HepG2 (cell line): ENCODE measurements around the gene INO80B. TPM values are rescaled to one million over a fixed set of nuclear protein-coding genes. Genes with fewer than 3 reads are reported as not detected.

Experiments used
- CREM ChIP-seq, 2 experiments: sonication (generic) in 1 of 2; formaldehyde crosslinking in 1 of 2; IDR thresholded peaks; 2 replicates each; pipeline versions ENCODE4 v1.4.0 to v1.6.1; 2016 to 2020; ENCODE audit warnings: antibody characterized with exemption in 1 of 2, mild to moderate bottlenecking in 1 of 2, missing genetic modification reagents in 1 of 2
- EEA1 ChIP-seq: sonication (generic); formaldehyde crosslinking; IDR thresholded peaks from 2 replicates; pipeline ENCODE4 v1.5.1; 2020; ENCODE audit warnings: mild to moderate bottlenecking, missing genetic modification reagents, borderline replicate concordance
- IRF2 ChIP-seq: IDR thresholded peaks from 2 replicates; pipeline ENCODE4 v1.6.1; 2018; ENCODE audit warnings: missing genetic modification reagents, missing compliant biosample characterization
- JUN ChIP-seq: sonication (generic); formaldehyde crosslinking; IDR thresholded peaks from 2 replicates; pipeline ENCODE4 v1.4.0; 2020; ENCODE audit warnings: mild to moderate bottlenecking, missing genetic modification reagents
- KLF15 ChIP-seq: sonication (generic); formaldehyde crosslinking; IDR thresholded peaks from 2 replicates; pipeline ENCODE4 v1.8.1; 2023; ENCODE audit warnings: borderline replicate concordance, mild to moderate bottlenecking, inconsistent platforms, missing genetic modification reagents, mixed read lengths
- MED13 ChIP-seq: sonication (generic); formaldehyde crosslinking; IDR thresholded peaks from 2 replicates; pipeline ENCODE4 v1.5.0; 2020; ENCODE audit warnings: missing genetic modification reagents
- POGK ChIP-seq: sonication (generic); formaldehyde crosslinking; conservative IDR thresholded peaks from 2 replicates; pipeline ENCODE4 v1.8.0; 2022; ENCODE audit warnings: mild to moderate bottlenecking, moderate library complexity, missing genetic modification reagents
- SMARCE1 ChIP-seq: fragments of 450-650 bp; IDR thresholded peaks from 2 replicates; pipeline ENCODE4 v1.6.1; 2017; ENCODE audit warnings: borderline replicate concordance
- ZEB1 ChIP-seq: IDR thresholded peaks from 2 replicates; pipeline ENCODE4 v1.6.1; 2012; ENCODE audit warnings: mild to moderate bottlenecking, low read depth, inconsistent platforms; ENCODE audit not compliant: insufficient replicate concordance
- ZFP36L1 ChIP-seq: sonication (generic); formaldehyde crosslinking; IDR thresholded peaks from 2 replicates; pipeline ENCODE4 v1.8.0; 2022; ENCODE audit warnings: mild to moderate bottlenecking, missing genetic modification reagents, moderate library complexity
- ZFP90 ChIP-seq: sonication (generic); formaldehyde crosslinking; IDR thresholded peaks from 2 replicates; pipeline ENCODE4 v1.8.0; 2022; ENCODE audit warnings: missing genetic modification reagents, mild to moderate bottlenecking, inconsistent platforms, borderline replicate concordance
- ZNF251 ChIP-seq: sonication (generic); formaldehyde crosslinking; IDR thresholded peaks from 2 replicates; pipeline ENCODE4 v1.9.0; 2021; ENCODE audit warnings: mild to moderate bottlenecking, missing genetic modification reagents
- ZNF256 ChIP-seq: sonication (generic); formaldehyde crosslinking; conservative IDR thresholded peaks from 2 replicates; pipeline ENCODE4 v1.4.0; 2020; ENCODE audit warnings: missing genetic modification reagents
- ZNF354B ChIP-seq: sonication (generic); formaldehyde crosslinking; IDR thresholded peaks from 2 replicates; pipeline ENCODE4 v1.8.0; 2022; ENCODE audit warnings: mild to moderate bottlenecking, missing genetic modification reagents
- ZNF605 ChIP-seq: sonication (generic); formaldehyde crosslinking; IDR thresholded peaks from 2 replicates; pipeline ENCODE4 v1.8.0; 2022; ENCODE audit warnings: mild to moderate bottlenecking, missing genetic modification reagents
- ZNF841 ChIP-seq: sonication (generic); formaldehyde crosslinking; IDR thresholded peaks from 2 replicates; pipeline ENCODE4 v1.8.1; 2023; ENCODE audit warnings: missing genetic modification reagents, borderline replicate concordance
- ZSCAN12 ChIP-seq: sonication (generic); formaldehyde crosslinking; IDR thresholded peaks from 2 replicates; pipeline ENCODE4 v1.9.0; 2021; ENCODE audit warnings: mild to moderate bottlenecking, missing genetic modification reagents
- polyA plus RNA-seq, 8 experiments: library from polyadenylated mRNA; depleted of rRNA in 3 of 8; stranded (reverse) in 7 of 8; unstranded in 1 of 8; fragments of >200 nt; fragmentation: Illumina TruSeq in 4 of 8; extraction: Trizol in 4 of 8; gene quantifications; 2 replicates each; pipeline versions ENCODE4 v1.2.1 to v1.2.3, GENCODE V29; 2011 to 2016; ENCODE audit warnings: low read depth in 4 of 8, missing spikeins in 1 of 8, mixed read lengths in 1 of 8; ENCODE audit not compliant: insufficient read depth in 1 of 8
- total RNA-seq, 5 experiments: library from RNA; depleted of rRNA; stranded (reverse); fragments of >200 nt; fragmentation: Illumina TruSeq; extraction: Trizol; gene quantifications; 2 replicates each; pipeline ENCODE4 v1.2.3, GENCODE V29; 2016; ENCODE audit warnings: low read depth in 1 of 5
- TF ChIP-seq, protein P1 (sequence below): sonication (generic); formaldehyde crosslinking; IDR thresholded peaks from 2 replicates; pipeline ENCODE4 v1.5.0; 2020; ENCODE audit warnings: missing genetic modification reagents
- TF ChIP-seq, protein P2 (sequence below): sonication (generic); formaldehyde crosslinking; IDR thresholded peaks from 2 replicates; pipeline ENCODE4 v1.5.0; 2020; ENCODE audit warnings: mild to moderate bottlenecking, low read depth, missing genetic modification reagents, borderline replicate concordance
- TF ChIP-seq, protein P3 (sequence below): sonication (generic); formaldehyde crosslinking; IDR thresholded peaks from 2 replicates; pipeline ENCODE4 v1.5.1; 2020; ENCODE audit warnings: mild to moderate bottlenecking, missing genetic modification reagents, borderline replicate concordance
- TF ChIP-seq, protein P4 (sequence below): sonication (generic); formaldehyde crosslinking; IDR thresholded peaks from 2 replicates; pipeline ENCODE4 v1.4.0; 2020; ENCODE audit warnings: missing genetic modification reagents
- TF ChIP-seq, protein P5 (sequence below): sonication (generic); formaldehyde crosslinking; IDR thresholded peaks from 2 replicates; pipeline ENCODE4 v1.9.0; 2022; ENCODE audit warnings: missing genetic modification reagents, mild to moderate bottlenecking, borderline replicate concordance

INO80B gene
- total and polyA plus RNA-seq, 2 of the 13 experiments (the other 11 are each of a cell fraction or from before 2014, with no cell fraction given), result 6.2 to 14.5 TPM

- no peak for TF ChIP-seq ZNF841
- TF ChIP-seq, protein P1, sequence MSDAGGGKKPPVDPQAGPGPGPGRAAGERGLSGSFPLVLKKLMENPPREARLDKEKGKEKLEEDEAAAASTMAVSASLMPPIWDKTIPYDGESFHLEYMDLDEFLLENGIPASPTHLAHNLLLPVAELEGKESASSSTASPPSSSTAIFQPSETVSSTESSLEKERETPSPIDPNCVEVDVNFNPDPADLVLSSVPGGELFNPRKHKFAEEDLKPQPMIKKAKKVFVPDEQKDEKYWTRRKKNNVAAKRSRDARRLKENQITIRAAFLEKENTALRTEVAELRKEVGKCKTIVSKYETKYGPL, result 0 out of 2 replicates have a peak, but pooled peaks have one; percentile 45
- 0 out of 2 replicates have a peak, but pooled peaks have one; percentile 46 for TF ChIP-seq KLF15 (CRISPR knock-in tag)
- 0 out of 2 replicates have a peak, but pooled peaks have one; percentile 0 for TF ChIP-seq IRF2 (CRISPR knock-in tag)
- TF ChIP-seq, protein P2, sequence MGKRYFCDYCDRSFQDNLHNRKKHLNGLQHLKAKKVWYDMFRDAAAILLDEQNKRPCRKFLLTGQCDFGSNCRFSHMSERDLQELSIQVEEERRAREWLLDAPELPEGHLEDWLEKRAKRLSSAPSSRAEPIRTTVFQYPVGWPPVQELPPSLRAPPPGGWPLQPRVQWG (CRISPR knock-in tag), result no peak
- TF ChIP-seq MED13 (CRISPR knock-in tag), result no peak
- no peak for TF ChIP-seq ZNF256 (CRISPR knock-in tag)
- TF ChIP-seq, protein P3, sequence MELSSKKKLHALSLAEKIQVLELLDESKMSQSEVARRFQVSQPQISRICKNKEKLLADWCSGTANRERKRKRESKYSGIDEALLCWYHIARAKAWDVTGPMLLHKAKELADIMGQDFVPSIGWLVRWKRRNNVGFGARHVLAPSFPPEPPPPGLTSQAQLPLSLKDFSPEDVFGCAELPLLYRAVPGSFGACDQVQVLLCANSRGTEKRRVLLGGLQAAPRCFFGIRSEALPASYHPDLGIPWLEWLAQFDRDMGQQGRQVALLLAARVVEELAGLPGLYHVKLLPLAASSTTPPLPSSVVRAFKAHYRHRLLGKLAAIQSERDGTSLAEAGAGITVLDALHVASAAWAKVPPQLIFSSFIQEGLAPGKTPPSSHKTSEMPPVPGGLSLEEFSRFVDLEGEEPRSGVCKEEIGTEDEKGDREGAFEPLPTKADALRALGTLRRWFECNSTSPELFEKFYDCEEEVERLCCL, result 0 out of 2 replicates have a peak, but pooled peaks have one; percentile 26
- TF ChIP-seq, protein P4, sequence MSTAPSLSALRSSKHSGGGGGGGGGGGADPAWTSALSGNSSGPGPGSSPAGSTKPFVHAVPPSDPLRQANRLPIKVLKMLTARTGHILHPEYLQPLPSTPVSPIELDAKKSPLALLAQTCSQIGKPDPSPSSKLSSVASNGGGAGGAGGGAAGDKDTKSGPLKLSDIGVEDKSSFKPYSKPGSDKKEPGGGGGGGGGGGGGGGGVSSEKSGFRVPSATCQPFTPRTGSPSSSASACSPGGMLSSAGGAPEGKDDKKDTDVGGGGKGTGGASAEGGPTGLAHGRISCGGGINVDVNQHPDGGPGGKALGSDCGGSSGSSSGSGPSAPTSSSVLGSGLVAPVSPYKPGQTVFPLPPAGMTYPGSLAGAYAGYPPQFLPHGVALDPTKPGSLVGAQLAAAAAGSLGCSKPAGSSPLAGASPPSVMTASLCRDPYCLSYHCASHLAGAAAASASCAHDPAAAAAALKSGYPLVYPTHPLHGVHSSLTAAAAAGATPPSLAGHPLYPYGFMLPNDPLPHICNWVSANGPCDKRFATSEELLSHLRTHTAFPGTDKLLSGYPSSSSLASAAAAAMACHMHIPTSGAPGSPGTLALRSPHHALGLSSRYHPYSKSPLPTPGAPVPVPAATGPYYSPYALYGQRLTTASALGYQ (CRISPR knock-in tag), result no peak
- TF ChIP-seq ZSCAN12, result no peak
- TF ChIP-seq ZFP36L1 (CRISPR knock-in tag), result no peak
- TF ChIP-seq ZNF251 (CRISPR knock-in tag), result 0 out of 2 replicates have a peak, but pooled peaks have one; percentile 9
- no peak for TF ChIP-seq EEA1 (CRISPR knock-in tag)
- TF ChIP-seq CREM (IDR thresholded peaks at IDR 0.05), result no peak
- no peak for TF ChIP-seq CREM (CRISPR knock-in tag; IDR thresholded peaks at IDR 0.05)
- TF ChIP-seq, protein P5, sequence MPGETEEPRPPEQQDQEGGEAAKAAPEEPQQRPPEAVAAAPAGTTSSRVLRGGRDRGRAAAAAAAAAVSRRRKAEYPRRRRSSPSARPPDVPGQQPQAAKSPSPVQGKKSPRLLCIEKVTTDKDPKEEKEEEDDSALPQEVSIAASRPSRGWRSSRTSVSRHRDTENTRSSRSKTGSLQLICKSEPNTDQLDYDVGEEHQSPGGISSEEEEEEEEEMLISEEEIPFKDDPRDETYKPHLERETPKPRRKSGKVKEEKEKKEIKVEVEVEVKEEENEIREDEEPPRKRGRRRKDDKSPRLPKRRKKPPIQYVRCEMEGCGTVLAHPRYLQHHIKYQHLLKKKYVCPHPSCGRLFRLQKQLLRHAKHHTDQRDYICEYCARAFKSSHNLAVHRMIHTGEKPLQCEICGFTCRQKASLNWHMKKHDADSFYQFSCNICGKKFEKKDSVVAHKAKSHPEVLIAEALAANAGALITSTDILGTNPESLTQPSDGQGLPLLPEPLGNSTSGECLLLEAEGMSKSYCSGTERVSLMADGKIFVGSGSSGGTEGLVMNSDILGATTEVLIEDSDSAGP (CRISPR knock-in tag), result peak; percentile 10; the same call in 1 of the 2 replicates
- no peak for TF ChIP-seq ZNF605
- no peak for TF ChIP-seq ZNF354B (CRISPR knock-in tag)
- no peak for TF ChIP-seq ZEB1
- TF ChIP-seq POGK (CRISPR knock-in tag), result no peak
- 0 out of 2 replicates have a peak, but pooled peaks have one; percentile 53 for TF ChIP-seq ZFP90
- TF ChIP-seq SMARCE1, result no peak
- no peak for TF ChIP-seq JUN
Measured at GRCh38 chr2:74424995-74425406, 29.9 kb upstream of the INO80B start (continued).
